Heart left ventricle (tissue), 13 donors: ENCODE data around the gene IL17RC.

Source experiments
- POLR2A ChIP-seq, 2 donors: fragments of 450-650 bp; IDR thresholded peaks; one replicate each; pipeline ENCODE4 v1.6.1; 2017; ENCODE audit warnings: antibody characterized with exemption in 2 of 2, mild to moderate bottlenecking in 2 of 2, moderate library complexity in 2 of 2
- TF ChIP-seq, protein P1 (sequence below), 12 donors: fragments of 200-600 bp; sonication (generic) in 4 of 12; IDR thresholded peaks; one replicate each; pipeline versions ENCODE4 v1.5.0 to v1.8.0; 2018 to 2022; ENCODE audit warnings: antibody characterized with exemption in 12 of 12, mild to moderate bottlenecking in 5 of 12
- donor health status: ischemic (EF 13 %, LVEDD 7.1; RV severe dilation, severe dysfunction).
- donor health status: DM: no; HTN: yes; CAD: no.
- donor health status: DM: no; HTN: no; CAD: no.
- donor health status: ischemic (EF 25% LVEDD 6.9; RV normal size, moderate dysfunction).
- donor health status: ischemic (EF 25% LVEDD 5.7; RV mildly dilated, moderate dysfunction).
- donor health status: ischemic (EF 35%, LVEDD 5.7; RV mildly dilated, moderate dysfunction).
- donor health status: nonischemic (EF 11% LVEDD 7.7; RV severe dilation, severe dysfunction).
- donor health status: DM: yes; HTN: yes; CAD: no.
- donor health status: PGD.
- donor health status: ischemic (EF 29% LVEDD 5.4; RV normal size, mild dysfunction).
- donor health status: nonischemic (EF 23%, LVEDD 6.1; RV moderate dilation, normal function).

DNA sequence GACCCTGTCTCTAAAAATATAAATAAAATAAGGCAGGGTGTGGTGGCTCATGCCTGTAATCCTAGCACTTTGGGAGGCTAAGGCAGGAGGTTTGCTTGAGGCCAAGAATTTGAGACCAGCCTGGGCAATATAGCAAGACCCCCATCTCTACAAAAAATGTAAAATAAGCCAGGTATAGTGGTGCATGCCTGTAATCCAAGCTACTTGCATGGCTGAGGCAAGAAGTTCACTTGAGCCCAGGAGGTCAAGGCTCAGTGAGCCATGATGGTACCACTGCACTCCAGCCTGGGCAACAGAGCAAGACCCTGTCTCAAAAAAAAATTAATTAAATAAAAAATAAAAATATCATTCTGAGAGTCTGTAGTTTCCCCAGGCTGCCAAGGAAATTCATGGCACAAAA lies 30.6 kb upstream of the IL17RC start:
- TF ChIP-seq, protein P1, sequence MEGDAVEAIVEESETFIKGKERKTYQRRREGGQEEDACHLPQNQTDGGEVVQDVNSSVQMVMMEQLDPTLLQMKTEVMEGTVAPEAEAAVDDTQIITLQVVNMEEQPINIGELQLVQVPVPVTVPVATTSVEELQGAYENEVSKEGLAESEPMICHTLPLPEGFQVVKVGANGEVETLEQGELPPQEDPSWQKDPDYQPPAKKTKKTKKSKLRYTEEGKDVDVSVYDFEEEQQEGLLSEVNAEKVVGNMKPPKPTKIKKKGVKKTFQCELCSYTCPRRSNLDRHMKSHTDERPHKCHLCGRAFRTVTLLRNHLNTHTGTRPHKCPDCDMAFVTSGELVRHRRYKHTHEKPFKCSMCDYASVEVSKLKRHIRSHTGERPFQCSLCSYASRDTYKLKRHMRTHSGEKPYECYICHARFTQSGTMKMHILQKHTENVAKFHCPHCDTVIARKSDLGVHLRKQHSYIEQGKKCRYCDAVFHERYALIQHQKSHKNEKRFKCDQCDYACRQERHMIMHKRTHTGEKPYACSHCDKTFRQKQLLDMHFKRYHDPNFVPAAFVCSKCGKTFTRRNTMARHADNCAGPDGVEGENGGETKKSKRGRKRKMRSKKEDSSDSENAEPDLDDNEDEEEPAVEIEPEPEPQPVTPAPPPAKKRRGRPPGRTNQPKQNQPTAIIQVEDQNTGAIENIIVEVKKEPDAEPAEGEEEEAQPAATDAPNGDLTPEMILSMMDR (IDR thresholded peaks at IDR 0.05): no peak
- TF ChIP-seq POLR2A (IDR thresholded peaks at IDR 0.05): no peak
